Hippocampal formation (tissue), 2 donors: ENCODE results near the gene ZNF200.
"Not testable (repeated sequence)": the region's sequence is repeated elsewhere in the genome, so short reads cannot be mapped to it uniquely, and the experiment has no call there.

Experiments
- DNase-seq, 2 donors: peaks; one replicate each; lab custom pipeline; 2025; lab: John Stamatoyannopoulos, UW

ZNF200 gene

GRCh38 chr16:3198334-3199072 lies 36.5 kb downstream of the ZNF200 start:
- no peak for DNase-seq

- not testable (repeated sequence) for DNase-seq
Measured at GRCh38 chr16:3197694-3198333, 37.1 kb downstream of the ZNF200 start.

- no peak for DNase-seq
Measured at GRCh38 chr16:3195975-3196374, 39.0 kb downstream of the ZNF200 start.

- DNase-seq: no peak
Measured at GRCh38 chr16:3194792-3195191, 40.2 kb downstream of the ZNF200 start.

- DNase-seq: no peak
Measured at GRCh38 chr16:3193221-3194212, 41.4 kb downstream of the ZNF200 start.

GRCh38 chr16:3192476-3193019 lies 42.4 kb downstream of the ZNF200 start:
- no peak for DNase-seq

GRCh38 chr16:3190949-3191353 lies 44.0 kb downstream of the ZNF200 start:
- no peak for DNase-seq

- DNase-seq: no peak
Measured at GRCh38 chr16:3189869-3190268, 45.1 kb downstream of the ZNF200 start.

- no peak for DNase-seq
Measured at GRCh38 chr16:3188925-3189825, 45.8 kb downstream of the ZNF200 start.

- DNase-seq: no peak
Measured at GRCh38 chr16:3188675-3188924, 46.4 kb downstream of the ZNF200 start.

- DNase-seq: no peak
Measured at GRCh38 chr16:3187798-3188674, 46.9 kb downstream of the ZNF200 start, which contains the start of gene OR1F1. Gene OR1F1 (plus strand): TSS chr16:3188204.

- no peak for DNase-seq
Measured at GRCh38 chr16:3186946-3187690, 47.8 kb downstream of the ZNF200 start.

- no peak for DNase-seq
Measured at GRCh38 chr16:3183445-3184139, 51.4 kb downstream of the ZNF200 start.

- no peak for DNase-seq
Measured at GRCh38 chr16:3182608-3183444, 52.1 kb downstream of the ZNF200 start.

GRCh38 chr16:3182293-3182607 lies 52.7 kb downstream of the ZNF200 start:
- DNase-seq: not testable (repeated sequence)

- DNase-seq: no peak
Measured at GRCh38 chr16:3180445-3180878, 54.5 kb downstream of the ZNF200 start.

GRCh38 chr16:3179651-3180050 lies 55.3 kb downstream of the ZNF200 start:
- no peak for DNase-seq
